ENCODE measurements around the gene NETO2.
"Not testable (repeated sequence)": the region's sequence is repeated elsewhere in the genome, so short reads cannot be mapped to it uniquely, and the experiment has no call there.

The NETO2 gene

GRCh38 chr16:47134550-47134949, 9.2 kb downstream of the NETO2 start:
- no peak for DNase-seq (ENCODE audit: low read depth)

- no peak for DNase-seq (ENCODE audit: low read depth)
Measured at GRCh38 chr16:47132308-47132707, 11.4 kb downstream of the NETO2 start.

GRCh38 chr16:47129755-47130435, 13.8 kb downstream of the NETO2 start:
- no peak for DNase-seq (ENCODE audit: low read depth)

- no peak for DNase-seq (ENCODE audit: low read depth)
Measured at GRCh38 chr16:47127541-47127940, 16.2 kb downstream of the NETO2 start.

- no peak for DNase-seq (ENCODE audit: low read depth)
Measured at GRCh38 chr16:47125757-47126156, 18.0 kb downstream of the NETO2 start.

- no peak for DNase-seq (ENCODE audit: low read depth)
Measured at GRCh38 chr16:47113130-47113529, 30.6 kb downstream of the NETO2 start.

GRCh38 chr16:47110939-47111338, 32.8 kb downstream of the NETO2 start:
- DNase-seq (ENCODE audit: low read depth) = no peak

GRCh38 chr16:47109361-47109760, 34.4 kb downstream of the NETO2 start:
- DNase-seq (ENCODE audit: low read depth) = no peak

GRCh38 chr16:47102921-47103320, 40.8 kb downstream of the NETO2 start:
- not testable (repeated sequence) for DNase-seq (ENCODE audit: low read depth)

- DNase-seq (ENCODE audit: low read depth) = not testable (repeated sequence)
Measured at GRCh38 chr16:47097154-47097553, 46.6 kb downstream of the NETO2 start.

GRCh38 chr16:47096297-47096696, 47.4 kb downstream of the NETO2 start:
- no peak for DNase-seq (ENCODE audit: low read depth)

- no peak for DNase-seq (ENCODE audit: low read depth)
Measured at GRCh38 chr16:47084198-47084597, 59.5 kb downstream of the NETO2 start.

- no peak for DNase-seq (ENCODE audit: low read depth)
Measured at GRCh38 chr16:47082099-47082865, 61.5 kb downstream of the NETO2 start.

GRCh38 chr16:47081115-47081514, 62.6 kb downstream of the NETO2 start:
- DNase-seq (ENCODE audit: low read depth) = no peak

- no peak for DNase-seq (ENCODE audit: low read depth)
Measured at GRCh38 chr16:47079860-47080259, 63.9 kb downstream of the NETO2 start.

- DNase-seq (ENCODE audit: low read depth) = no peak
Measured at GRCh38 chr16:47073223-47074155, 70.3 kb downstream of the NETO2 start.

- DNase-seq (ENCODE audit: low read depth) = no peak
Measured at GRCh38 chr16:47072158-47072557, 71.6 kb downstream of the NETO2 start.

- DNase-seq (ENCODE audit: low read depth) = no peak
Measured at GRCh38 chr16:47069841-47070584, 73.7 kb downstream of the NETO2 start.

GRCh38 chr16:47069313-47069712, 74.4 kb downstream of the NETO2 start:
- no peak for DNase-seq (ENCODE audit: low read depth)

GRCh38 chr16:47067203-47067602, 76.5 kb downstream of the NETO2 start:
- no peak for DNase-seq (ENCODE audit: low read depth)

- DNase-seq (ENCODE audit: low read depth) = no peak
Measured at GRCh38 chr16:47065766-47066688, 77.7 kb downstream of the NETO2 start.

Data from non-pigmented ciliary epithelial cell (primary cell).